ENCODE measurements around the gene BUD31. TPM values are rescaled to one million over a fixed set of nuclear protein-coding genes. Genes with fewer than 3 reads are reported as not detected.

The BUD31 gene
- total and polyA plus RNA-seq, 9 of the 15 experiments (the other 6 are each of a cell fraction or from before 2014, with no cell fraction given) = 105 to 342 (median 247) TPM

DNA sequence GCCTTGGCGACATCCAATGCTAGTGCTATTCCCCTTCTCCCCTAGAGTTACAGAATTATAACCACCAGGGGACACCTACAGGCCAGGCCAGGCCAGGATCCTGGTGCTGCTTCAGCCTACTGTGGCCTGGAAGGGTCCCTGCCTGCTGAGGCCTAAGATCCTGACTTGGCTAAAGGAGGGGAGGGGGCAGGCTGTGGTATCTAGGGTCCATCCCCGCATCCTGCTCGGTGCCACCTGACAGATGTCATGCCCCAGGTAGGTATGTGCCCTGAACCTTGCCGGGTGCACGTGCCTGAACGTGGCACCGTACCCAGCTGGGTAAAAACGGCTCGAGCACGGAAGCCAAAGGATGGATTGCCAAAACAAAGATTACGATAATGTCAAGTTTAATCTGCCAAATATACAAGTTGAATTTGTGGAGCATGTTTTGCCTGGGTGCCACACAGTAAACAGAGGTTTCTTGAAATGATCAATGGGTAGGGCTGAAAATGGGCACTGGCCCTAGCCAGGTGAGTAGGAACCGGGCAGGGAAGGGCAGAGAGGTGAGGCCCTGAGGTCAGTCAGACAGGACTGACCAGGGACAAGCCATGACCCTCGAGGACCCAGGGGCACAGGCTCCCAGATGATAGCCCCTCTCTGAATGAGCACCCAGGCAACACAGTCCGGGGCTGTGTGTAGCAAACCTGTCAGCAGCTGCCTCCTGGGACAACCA, 13.0 kb upstream of the BUD31 start:
- 92% methylated on average over 14 of the region's 14 CpGs for WGBS (ENCODE audit: insufficient coverage, low coverage, missing lambda C conversion rate)
- Histone ChIP-seq H3K9me1 (ENCODE audit: control insufficient read depth, insufficient read depth, low read length) (no peaks in the 10 kb centered on the region), H3K9ac (ENCODE audit: insufficient read depth in 1 of 2, low read depth in 2 of 2, low read length in 2 of 2) (peak overlapping the region in 1 of 2 experiments; percentile 65; a peak in 2 of 4 replicates), H3K9me3 (replicated peaks; ENCODE audit: control insufficient read depth, insufficient read depth, low read depth, low read length) (no peaks in the 10 kb centered on the region), H2AFZ (ENCODE audit: low read depth, low read length) (no peak overlapping the region), H3K4me2 (ENCODE audit: insufficient read depth, low read length) (no peak overlapping the region), H4K20me1 (replicated peaks; ENCODE audit: control insufficient read depth, insufficient read depth, low read length) (peaks cover 28% of the 10 kb centered on the region; the same call in 1 of the 2 replicates), H3K27ac (ENCODE audit: extremely low read depth, low read depth, low read length) (no peak overlapping the region), H3K4me3 (no peak overlapping the region), H3K27me3 (ENCODE audit: control insufficient read depth in 2 of 2, insufficient read depth in 2 of 2, low read length in 2 of 2) (no peaks in the 10 kb centered on the region), H3K36me3 (ENCODE audit: control insufficient read depth, insufficient read depth, low read length) (peaks cover 96% of the 10 kb centered on the region), H3K4me1 (replicated peaks in 1 of 2; ENCODE audit: control insufficient read depth in 2 of 2, insufficient read depth in 2 of 2, low read length in 2 of 2) (peaks cover 0 to 32% of the 10 kb centered on the region in 2 experiments; a peak in 2 of 5 replicates), H3K79me2 (ENCODE audit: control insufficient read depth, insufficient read depth, low read length) (no peaks in the 10 kb centered on the region)
- intact Hi-C loops (cut with micrococcal nuclease) (no loop called here), in situ Hi-C loops (cut with MboI) (no loop called here)
- DNase-seq (ENCODE audit: extremely low read depth in 1 of 4, low spot score in 3 of 4) (no peak), ATAC-seq (peak; percentile 9; the same call in 1 of the 3 replicates), FAIRE-seq (no peak)
- ChIA-PET CTCF (ENCODE audit: low intra/inter-chr PET ratio) (no interaction called here), POLR2A (interaction anchor here (0.6 to 4.7 kb wide), 4 partner anchors 9 to 224 kb away, joined by 3 to 35 read pairs (median 5); partner anchors contain the start of genes BUD31 and PDAP1)
- BruUV-seq (replicated peaks) = TSS peak; percentile 92
- TF ChIP-seq RBFOX2 (IDR thresholded peaks at IDR 0.05; ENCODE audit: low read depth, low read length) = peak; percentile 59
- TF ChIP-seq SIN3A (IDR thresholded peaks at IDR 0.05; ENCODE audit: borderline replicate concordance in 2 of 2, control insufficient read depth in 1 of 2, low read depth in 2 of 2, low read length in 2 of 2) = no peak
- TF ChIP-seq MAFK (IDR thresholded peaks at IDR 0.05; ENCODE audit: low read length) = no peak
- TF ChIP-seq POLR2AphosphoS2 (IDR thresholded peaks at IDR 0.05; ENCODE audit: low read length) = peak; percentile 82; the same call in 1 of the 2 replicates
- no peak for TF ChIP-seq ZNF282 (CRISPR knock-in tag; IDR thresholded peaks at IDR 0.05)
- no peak for TF ChIP-seq ZNF79 (CRISPR knock-in tag; IDR thresholded peaks at IDR 0.05; ENCODE audit: low read depth)
- TF ChIP-seq GABPA (tag; conservative IDR thresholded peaks at IDR 0.05; ENCODE audit: low read depth) = no peak
- TF ChIP-seq, protein P1, sequence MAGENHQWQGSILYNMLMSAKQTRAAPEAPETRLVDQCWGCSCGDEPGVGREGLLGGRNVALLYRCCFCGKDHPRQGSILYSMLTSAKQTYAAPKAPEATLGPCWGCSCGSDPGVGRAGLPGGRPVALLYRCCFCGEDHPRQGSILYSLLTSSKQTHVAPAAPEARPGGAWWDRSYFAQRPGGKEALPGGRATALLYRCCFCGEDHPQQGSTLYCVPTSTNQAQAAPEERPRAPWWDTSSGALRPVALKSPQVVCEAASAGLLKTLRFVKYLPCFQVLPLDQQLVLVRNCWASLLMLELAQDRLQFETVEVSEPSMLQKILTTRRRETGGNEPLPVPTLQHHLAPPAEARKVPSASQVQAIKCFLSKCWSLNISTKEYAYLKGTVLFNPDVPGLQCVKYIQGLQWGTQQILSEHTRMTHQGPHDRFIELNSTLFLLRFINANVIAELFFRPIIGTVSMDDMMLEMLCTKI (IDR thresholded peaks at IDR 0.05; ENCODE audit: partially characterized antibody) = no peak
- peak; percentile 71 for TF ChIP-seq POLR2G (IDR thresholded peaks at IDR 0.05; ENCODE audit: low read depth, low read length)
- no peak for TF ChIP-seq BMI1 (IDR thresholded peaks at IDR 0.05; ENCODE audit: low read length)
- TF ChIP-seq ZSCAN32 (CRISPR knock-in tag; IDR thresholded peaks at IDR 0.05) = no peak
- no peak for TF ChIP-seq ZNF586 (CRISPR knock-in tag; conservative IDR thresholded peaks at IDR 0.05)
- no peak for TF ChIP-seq SMAD2 (IDR thresholded peaks at IDR 0.05; ENCODE audit: low read depth, low read length)
- TF ChIP-seq POLR2A (conservative IDR thresholded peaks at IDR 0.05) = peak; percentile 76
- TF ChIP-seq, protein P2, sequence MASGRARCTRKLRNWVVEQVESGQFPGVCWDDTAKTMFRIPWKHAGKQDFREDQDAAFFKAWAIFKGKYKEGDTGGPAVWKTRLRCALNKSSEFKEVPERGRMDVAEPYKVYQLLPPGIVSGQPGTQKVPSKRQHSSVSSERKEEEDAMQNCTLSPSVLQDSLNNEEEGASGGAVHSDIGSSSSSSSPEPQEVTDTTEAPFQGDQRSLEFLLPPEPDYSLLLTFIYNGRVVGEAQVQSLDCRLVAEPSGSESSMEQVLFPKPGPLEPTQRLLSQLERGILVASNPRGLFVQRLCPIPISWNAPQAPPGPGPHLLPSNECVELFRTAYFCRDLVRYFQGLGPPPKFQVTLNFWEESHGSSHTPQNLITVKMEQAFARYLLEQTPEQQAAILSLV (tag; IDR thresholded peaks at IDR 0.05) = no peak
- no peak for TF ChIP-seq SAFB2 (IDR thresholded peaks at IDR 0.05; ENCODE audit: borderline replicate concordance, low read depth, low read length, severe bottlenecking)
- TF ChIP-seq, protein P3, sequence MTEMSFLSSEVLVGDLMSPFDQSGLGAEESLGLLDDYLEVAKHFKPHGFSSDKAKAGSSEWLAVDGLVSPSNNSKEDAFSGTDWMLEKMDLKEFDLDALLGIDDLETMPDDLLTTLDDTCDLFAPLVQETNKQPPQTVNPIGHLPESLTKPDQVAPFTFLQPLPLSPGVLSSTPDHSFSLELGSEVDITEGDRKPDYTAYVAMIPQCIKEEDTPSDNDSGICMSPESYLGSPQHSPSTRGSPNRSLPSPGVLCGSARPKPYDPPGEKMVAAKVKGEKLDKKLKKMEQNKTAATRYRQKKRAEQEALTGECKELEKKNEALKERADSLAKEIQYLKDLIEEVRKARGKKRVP (CRISPR knock-in tag; IDR thresholded peaks at IDR 0.05) = 0 out of 2 replicates have a peak, but pooled peaks have one; percentile 10
- TF ChIP-seq MAFF (IDR thresholded peaks at IDR 0.05; ENCODE audit: low read length) = no peak
- peak; percentile 61 for TF ChIP-seq SUPT5H (IDR thresholded peaks at IDR 0.05)
- no peak for TF ChIP-seq SREBF1 (IDR thresholded peaks at IDR 0.05; ENCODE audit: borderline replicate concordance, low read depth, low read length)
